K562 (cell line): ENCODE measurements around the gene TBC1D1. TPM values are rescaled to one million over a fixed set of nuclear protein-coding genes. Genes with fewer than 3 reads are reported as not detected.

Experiments
- ARID3B ChIP-seq: fragments of 250-450 bp; sonication (Bioruptor Pico); IDR thresholded peaks from 2 replicates; pipeline ENCODE4 v1.4.0; 2020; ENCODE audit warnings: borderline replicate concordance
- ATF1 ChIP-seq, 2 experiments: fragments of 450-650 bp in 1 of 2; IDR thresholded peaks; 2 replicates each; pipeline ENCODE4 v1.6.1; 2016; ENCODE audit warnings: missing compliant biosample characterization in 1 of 2, missing genetic modification characterization in 1 of 2
- CHD1 ChIP-seq: fragments of 200-600 bp; sonication (generic); IDR thresholded peaks from one replicate; pipeline ENCODE4 v1.6.1; 2012; ENCODE audit warnings: mild to moderate bottlenecking, moderate library complexity, low read length, inconsistent platforms
- ERF ChIP-seq: fragments of 450-650 bp; formaldehyde crosslinking; IDR thresholded peaks from 2 replicates; pipeline ENCODE4 v1.4.0; 2020; ENCODE audit warnings: mild to moderate bottlenecking, mixed read lengths
- ETS1 ChIP-seq: conservative IDR thresholded peaks from 2 replicates; pipeline ENCODE4 v1.6.1; 2011; ENCODE audit warnings: low read depth, mild to moderate bottlenecking, low read length; ENCODE audit not compliant: control insufficient read depth
- HBP1 ChIP-seq: fragments of 450-650 bp; formaldehyde crosslinking; IDR thresholded peaks from 2 replicates; pipeline ENCODE4 v1.4.0; 2022; ENCODE audit warnings: missing genetic modification characterization
- KLF1 ChIP-seq: fragments of 450-650 bp; IDR thresholded peaks from 2 replicates; pipeline ENCODE4 v1.6.1; 2016; ENCODE audit warnings: missing genetic modification characterization, missing compliant biosample characterization
- MAFG ChIP-seq: fragments of 450-650 bp; conservative IDR thresholded peaks from 2 replicates; pipeline ENCODE4 v1.6.1; 2016; ENCODE audit warnings: missing genetic modification characterization, missing compliant biosample characterization
- NCOA2 ChIP-seq, 2 experiments: fragments of 450-650 bp; IDR thresholded peaks; 2 replicates each; pipeline ENCODE4 v1.6.1; 2018; ENCODE audit warnings: mild to moderate bottlenecking in 2 of 2, moderate library complexity in 1 of 2; ENCODE audit not compliant: partially characterized antibody in 2 of 2
- NONO ChIP-seq, 2 experiments: fragments of 200-400 bp in 1 of 2; fragments of 450-650 bp in 1 of 2; formaldehyde crosslinking in 1 of 2; IDR thresholded peaks; 2 replicates each; pipeline ENCODE4 v1.6.1; 2017; ENCODE audit warnings: low read depth in 2 of 2, mild to moderate bottlenecking in 2 of 2, moderate library complexity in 2 of 2, low read length in 1 of 2
- PML ChIP-seq: IDR thresholded peaks from 2 replicates; pipeline ENCODE4 v1.6.1; 2012; ENCODE audit warnings: low read length, inconsistent platforms
- RBM17 ChIP-seq: fragments of 200-400 bp; formaldehyde crosslinking; IDR thresholded peaks from 2 replicates; pipeline ENCODE4 v1.6.1; 2017; ENCODE audit warnings: low read depth, mild to moderate bottlenecking, low read length, borderline replicate concordance
- SAFB ChIP-seq: fragments of 200-400 bp; formaldehyde crosslinking; IDR thresholded peaks from 2 replicates; pipeline ENCODE4 v1.6.1; 2017; ENCODE audit warnings: low read depth, low read length, borderline replicate concordance
- SIN3A ChIP-seq, 2 experiments: fragments of 150-350 bp in 1 of 2; IDR thresholded peaks; 2 replicates each; pipeline ENCODE4 v1.6.1; 2011 to 2016; ENCODE audit warnings: borderline replicate concordance in 2 of 2, low read depth in 2 of 2, low read length in 2 of 2, mild to moderate bottlenecking in 2 of 2, moderate library complexity in 2 of 2; ENCODE audit not compliant: control insufficient read depth in 1 of 2
- SMARCC2 ChIP-seq: fragments of 450-650 bp; IDR thresholded peaks from 2 replicates; pipeline ENCODE4 v1.6.1; 2017; ENCODE audit warnings: antibody characterized with exemption, moderate library complexity, mild to moderate bottlenecking, low read depth
- SRF ChIP-seq, 2 experiments: fragments of 250-450, 450-650 bp in 1 of 2; sonication (Bioruptor Pico) in 1 of 2; sonication (generic) in 1 of 2; formaldehyde crosslinking; IDR thresholded peaks; 2 replicates each; pipeline versions ENCODE4 v1.5.0 to v1.5.1; 2020 to 2022; ENCODE audit warnings: mild to moderate bottlenecking in 1 of 2, missing genetic modification reagents in 1 of 2
- TAF7 ChIP-seq: fragments of 450-650 bp; IDR thresholded peaks from 2 replicates; pipeline ENCODE4 v1.6.1; 2016; ENCODE audit warnings: missing genetic modification characterization, missing compliant biosample characterization
- ZKSCAN1 ChIP-seq: fragments of 150-350 bp; IDR thresholded peaks from 2 replicates; pipeline ENCODE4 v1.6.1; 2016; ENCODE audit warnings: low read depth, low read length
- ZKSCAN3 ChIP-seq: fragments of 250-450 bp; sonication (Bioruptor Pico); IDR thresholded peaks from 2 replicates; pipeline ENCODE4 v1.4.0; 2020
- ZNF507 ChIP-seq: conservative IDR thresholded peaks from 2 replicates; pipeline ENCODE4 v1.6.1; 2017; ENCODE audit warnings: missing genetic modification characterization, missing compliant biosample characterization
- ZNF511 ChIP-seq: sonication (generic); formaldehyde crosslinking; IDR thresholded peaks from 2 replicates; pipeline ENCODE4 v1.8.0; 2022; ENCODE audit warnings: mild to moderate bottlenecking, missing genetic modification reagents
- ZNF589 ChIP-seq: fragments of 200-800 bp; sonication (Bioruptor generic); IDR thresholded peaks from 2 replicates; pipeline ENCODE4 v1.6.1; 2016; ENCODE audit warnings: low read depth, missing genetic modification characterization, missing compliant biosample characterization
- ZNF76 ChIP-seq: fragments of 250-450 bp; sonication (Bioruptor Pico); IDR thresholded peaks from 2 replicates; pipeline ENCODE4 v1.4.0; 2020; ENCODE audit warnings: mild to moderate bottlenecking, moderate library complexity, borderline replicate concordance
- ZNF778 ChIP-seq: fragments of 450-650 bp; formaldehyde crosslinking; IDR thresholded peaks from 2 replicates; pipeline ENCODE4 v1.4.0; 2020; ENCODE audit warnings: mild to moderate bottlenecking, moderate library complexity
- polyA plus RNA-seq, 8 experiments: library from polyadenylated mRNA; depleted of rRNA in 4 of 8; stranded (reverse) in 5 of 8; unstranded in 3 of 8; fragments of >200 nt; fragmentation: Nextera tagmentation in 2 of 8; fragmentation: Illumina TruSeq in 1 of 8; extraction: Ambion mirVana in 2 of 8; extraction: Trizol in 1 of 8; gene quantifications; 2 replicates each; pipeline versions ENCODE4 v1.2.1 to v1.2.3, GENCODE V29; 2011 to 2014; ENCODE audit warnings: inconsistent platforms in 1 of 8, missing spikeins in 1 of 8
- total RNA-seq, 7 experiments: library from RNA; depleted of rRNA in 6 of 7; stranded (reverse); fragments of >200 nt in 6 of 7; fragmentation: Illumina TruSeq in 2 of 7; extraction: Trizol in 2 of 7; gene quantifications; 2 replicates each; pipeline versions ENCODE4 v1.2.1 to v1.2.3, GENCODE V29; 2011 to 2021; ENCODE audit warnings: low replicate concordance in 1 of 7

The TBC1D1 gene
- total and polyA plus RNA-seq, 9 of the 15 experiments (the other 6 are each of a cell fraction or from before 2014, with no cell fraction given) = 0.59 to 14.2 (median 8.8) TPM

GRCh38 chr4:37977471-37978247 is 86.8 kb downstream of the TBC1D1 start (continued):
- TF ChIP-seq HBP1 (no peak), NONO (IDR thresholded peaks at IDR 0.05; ENCODE audit: low read depth in 2 of 2, low read length in 1 of 2) (no peak), SRF (CRISPR knock-in tag; IDR thresholded peaks at IDR 0.05) (no peak), TAF7 (no peak), ZNF76 (CRISPR knock-in tag) (no peak), CHD1 (no peak), ERF (CRISPR knock-in tag) (no peak; the same call in 1 of the 2 replicates), RBM17 (no peak), ZNF507 (no peak), ZNF511 (CRISPR knock-in tag) (peak; percentile 90; the same call in 1 of the 2 replicates), ZKSCAN1 (no peak), SAFB (peak; percentile 92), PML (no peak), ZNF778 (CRISPR knock-in tag) (no peak), SIN3A (IDR thresholded peaks at IDR 0.05; ENCODE audit: borderline replicate concordance in 2 of 2, control insufficient read depth in 1 of 2, low read depth in 2 of 2, low read length in 2 of 2) (no peak), ZKSCAN3 (CRISPR knock-in tag) (no peak), MAFG (no peak), ATF1 (CRISPR knock-in tag; IDR thresholded peaks at IDR 0.05) (no peak), ATF1 (tag; IDR thresholded peaks at IDR 0.05) (peak; percentile 24; the same call in 1 of the 2 replicates), SMARCC2 (no peak), ETS1 (no peak), ARID3B (CRISPR knock-in tag) (no peak), ZNF589 (CRISPR knock-in tag) (no peak), NCOA2 (IDR thresholded peaks at IDR 0.05; ENCODE audit: partially characterized antibody in 2 of 2) (no peak), KLF1 (tag) (no peak)
